Parathyroid adenoma (tissue), 2 donors: ENCODE results near the gene RFX6.

Source experiments
- H2AFZ ChIP-seq: fragments of 300-600 bp; sonication (generic); one replicate; pipeline ENCODE4 v1.7.0; 2017; ENCODE audit warnings: antibody characterized with exemption, mild to moderate bottlenecking
- H3K27ac ChIP-seq: fragments of 300-600 bp; sonication (generic); one replicate; pipeline ENCODE4 v1.7.0; 2017
- H3K27me3 ChIP-seq: fragments of 300-600 bp; sonication (generic); one replicate; pipeline ENCODE4 v1.7.0; 2017; ENCODE audit warnings: low read length; ENCODE audit not compliant: control insufficient read depth, insufficient read depth
- H3K36me3 ChIP-seq: fragments of 300-600 bp; sonication (generic); one replicate; pipeline ENCODE4 v1.7.0; 2017; ENCODE audit warnings: low read length; ENCODE audit not compliant: control insufficient read depth, insufficient read depth
- H3K4me1 ChIP-seq: fragments of 300-600 bp; sonication (generic); one replicate; pipeline ENCODE4 v1.7.0; 2017; ENCODE audit warnings: control low read depth
- H3K4me2 ChIP-seq: fragments of 300-600 bp; sonication (generic); one replicate; pipeline ENCODE4 v1.7.0; 2017; ENCODE audit warnings: low read length
- H3K4me3 ChIP-seq: fragments of 300-600 bp; sonication (generic); one replicate; pipeline ENCODE4 v1.7.0; 2017; ENCODE audit warnings: low read depth, low read length
- H3K79me2 ChIP-seq: fragments of 300-600 bp; sonication (generic); one replicate; pipeline ENCODE4 v1.7.0; 2017; ENCODE audit warnings: control low read depth
- H3K9ac ChIP-seq: fragments of 300-600 bp; sonication (generic); one replicate; pipeline ENCODE4 v1.7.0; 2017; ENCODE audit warnings: mild to moderate bottlenecking
- H3K9me3 ChIP-seq: fragments of 300-600 bp; sonication (generic); one replicate; pipeline ENCODE4 v1.7.0; 2017; ENCODE audit warnings: low read length; ENCODE audit not compliant: control insufficient read depth
- CTCF ChIP-seq: fragments of 300-600 bp; sonication (generic); IDR thresholded peaks from one replicate; pipeline ENCODE4 v1.7.0; 2017; ENCODE audit warnings: antibody characterized with exemption, mild to moderate bottlenecking
- donor health status: primary hyperparathyroidism.

Gene RFX6

GRCh38 chr6:116888732-116889360 lies 11.8 kb downstream of the RFX6 start:
- H3K4me2 ChIP-seq: no peak overlapping the region

GRCh38 chr6:116894669-116895068 lies 17.6 kb downstream of the RFX6 start:
- Histone ChIP-seq H3K36me3 (no peaks in the 10 kb centered on the region), H3K27me3 (no peaks in the 10 kb centered on the region), H3K27ac (no peak overlapping the region), H3K9me3 (no peaks in the 10 kb centered on the region), H2AFZ (no peak overlapping the region), H3K9ac (no peak overlapping the region), H3K4me1 (no peaks in the 10 kb centered on the region), H3K79me2 (no peaks in the 10 kb centered on the region), H3K4me2 (no peak overlapping the region), H3K4me3 (no peak overlapping the region)
- no peak for TF ChIP-seq CTCF

More at GRCh38 chr6:116888732-116889360, 11.8 kb downstream of the RFX6 start:
- Histone ChIP-seq H3K27me3 (no peaks in the 10 kb centered on the region), H3K36me3 (no peaks in the 10 kb centered on the region), H3K9me3 (no peaks in the 10 kb centered on the region), H3K9ac (no peak overlapping the region), H2AFZ (no peak overlapping the region), H3K27ac (no peak overlapping the region), H3K4me1 (no peaks in the 10 kb centered on the region), H3K4me3 (no peak overlapping the region), H3K79me2 (no peaks in the 10 kb centered on the region)
- TF ChIP-seq CTCF: no peak

GRCh38 chr6:116895935-116896334 lies 18.9 kb downstream of the RFX6 start:
- no peak for TF ChIP-seq CTCF
- Histone ChIP-seq H3K4me1 (no peaks in the 10 kb centered on the region), H3K4me2 (no peak overlapping the region), H2AFZ (no peak overlapping the region), H3K79me2 (no peaks in the 10 kb centered on the region), H3K27me3 (no peaks in the 10 kb centered on the region), H3K27ac (no peak overlapping the region), H3K36me3 (no peaks in the 10 kb centered on the region), H3K4me3 (no peak overlapping the region), H3K9ac (no peak overlapping the region), H3K9me3 (no peaks in the 10 kb centered on the region)

GRCh38 chr6:116902634-116903033 lies 25.6 kb downstream of the RFX6 start:
- H2AFZ ChIP-seq: no peak overlapping the region
- no peak overlapping the region for H3K27ac ChIP-seq
- H3K36me3 ChIP-seq: no peaks in the 10 kb centered on the region
- no peaks in the 10 kb centered on the region for H3K4me1 ChIP-seq
- no peak overlapping the region for H3K4me2 ChIP-seq
- H3K79me2 ChIP-seq: no peaks in the 10 kb centered on the region
- H3K9me3 ChIP-seq: no peaks in the 10 kb centered on the region
- no peak for TF ChIP-seq CTCF
- H3K27me3 ChIP-seq: no peaks in the 10 kb centered on the region
- H3K4me3 ChIP-seq: no peak overlapping the region
- no peak overlapping the region for H3K9ac ChIP-seq

GRCh38 chr6:116922853-116923548 lies 46.0 kb downstream of the RFX6 start:
- H3K4me1 ChIP-seq: no peaks in the 10 kb centered on the region
- no peak overlapping the region for H3K4me2 ChIP-seq
- no peak overlapping the region for H3K4me3 ChIP-seq
- TF ChIP-seq CTCF: no peak
- H3K9ac ChIP-seq: no peak overlapping the region
- no peak overlapping the region for H3K27ac ChIP-seq
- no peak overlapping the region for H2AFZ ChIP-seq
- H3K9me3 ChIP-seq: no peaks in the 10 kb centered on the region
- H3K79me2 ChIP-seq: no peaks in the 10 kb centered on the region
- H3K36me3 ChIP-seq: no peaks in the 10 kb centered on the region
- no peaks in the 10 kb centered on the region for H3K27me3 ChIP-seq
